Panc1 (cell line): ENCODE measurements around the gene SLC25A34. TPM values are rescaled to one million over a fixed set of nuclear protein-coding genes. Genes with fewer than 3 reads are reported as not detected.

Experiments used
- ATAC-seq: fragments of 200-7000 bp; cut with Tn5 transposase; 2 replicates; pipeline ENCODE4 v1.9.1; 2020; ENCODE audit warnings: mild to moderate bottlenecking, moderate library complexity
- BruUV-seq: library from RNA; stranded (reverse); fragments of 400-500 nt; replicated peaks from 2 replicates; lab custom pipeline; 2021; lab: Mats Ljungman, UMichigan
- CTCF ChIA-PET: fragments of 300-600 bp; sonication (Branson Sonifier 250); formaldehyde crosslinking; loops from one replicate; lab custom pipeline; 2022; ENCODE audit warnings: antibody characterized with exemption; lab: Charles Lee
- POLR2A ChIA-PET: fragments of 300-600 bp; sonication (Branson Sonifier 250); formaldehyde crosslinking; loops from one replicate; lab custom pipeline; 2022; ENCODE audit warnings: antibody characterized with exemption; lab: Charles Lee
- DNase-seq: peaks from one replicate; pipeline ENCODE4 v3.0.0-alpha.2; 2010; ENCODE audit warnings: low read depth, low spot score
- H3K27ac ChIP-seq: 2 replicates; pipeline ENCODE4 v1.5.1; 2011; ENCODE audit warnings: mild to moderate bottlenecking, low read length, inconsistent platforms
- H3K27me3 ChIP-seq: fragments of 200-500 bp; sonication (Bioruptor generic); 2 replicates; pipeline ENCODE4 v1.6.0; 2014; ENCODE audit warnings: low read length, inconsistent platforms; ENCODE audit not compliant: control insufficient read depth, insufficient read depth
- H3K36me3 ChIP-seq: fragments of 200-500 bp; sonication (Bioruptor generic); 2 replicates; pipeline ENCODE4 v1.5.1; 2014; ENCODE audit warnings: inconsistent platforms, mild to moderate bottlenecking, low read length, moderate library complexity; ENCODE audit not compliant: control insufficient read depth, insufficient read depth
- H3K4me1 ChIP-seq: 2 replicates; pipeline ENCODE4 v1.5.1; 2011; ENCODE audit warnings: inconsistent platforms, mild to moderate bottlenecking, low read length, moderate library complexity; ENCODE audit not compliant: control insufficient read depth, insufficient read depth
- H3K4me3 ChIP-seq, 2 experiments: 2 replicates each; pipeline ENCODE4 v1.5.1; 2011 to 2012; ENCODE audit warnings: low read depth in 2 of 2, low read length in 2 of 2, mild to moderate bottlenecking in 2 of 2, inconsistent platforms in 1 of 2, moderate library complexity in 1 of 2
- H3K9me3 ChIP-seq: fragments of 200-500 bp; sonication (Bioruptor generic); 2 replicates; pipeline ENCODE4 v1.5.1; 2014; ENCODE audit warnings: low read depth, mild to moderate bottlenecking, inconsistent platforms, low read length, moderate library complexity; ENCODE audit not compliant: control insufficient read depth, insufficient read depth
- CTCF ChIP-seq: fragments of 450-650 bp; IDR thresholded peaks from 2 replicates; pipeline ENCODE4 v1.5.1; 2017; ENCODE audit warnings: mild to moderate bottlenecking
- POLR2AphosphoS5 ChIP-seq: IDR thresholded peaks from 2 replicates; pipeline ENCODE4 v1.6.1; 2012; ENCODE audit warnings: mild to moderate bottlenecking, low read depth, low read length, moderate library complexity
- REST ChIP-seq, 2 experiments: IDR thresholded peaks; 2 replicates each; pipeline ENCODE4 v1.6.1; 2011 to 2012; ENCODE audit warnings: low read depth in 2 of 2, control low read depth in 1 of 2, low read length in 1 of 2, mild to moderate bottlenecking in 1 of 2, moderate library complexity in 1 of 2; ENCODE audit not compliant: insufficient read depth in 1 of 2
- SIN3A ChIP-seq: IDR thresholded peaks from 2 replicates; pipeline ENCODE4 v1.6.1; 2012; ENCODE audit warnings: low read depth, mild to moderate bottlenecking, low read length, moderate library complexity, borderline replicate concordance; ENCODE audit not compliant: insufficient read depth
- TCF7L2 ChIP-seq: IDR thresholded peaks from 2 replicates; pipeline ENCODE4 v1.6.1; 2011; ENCODE audit warnings: mild to moderate bottlenecking, low read depth, low read length, inconsistent platforms
- in situ Hi-C: cut with HindIII; loops from 2 replicates; pipeline ENCODE4 v1.10.0; 2016; ENCODE audit warnings: low sequenced_read_pairs, low pct_unique_long_range_greater_than_20kb
- intact Hi-C: fragments of 100-400 bp; cut with micrococcal nuclease; formaldehyde crosslinking; loops from one replicate; pipeline ENCODE4 v1.10.0; 2022; ENCODE audit not compliant: unreplicated experiment
- total RNA-seq: library from RNA; stranded (reverse); gene quantifications from one replicate; pipeline ENCODE4 v1.2.1, GENCODE V29; 2021; ENCODE audit not compliant: unreplicated experiment

The SLC25A34 gene
- total RNA-seq, 1 experiment from 2014 or later = 0.64 TPM

GRCh38 chr1:15714406-15715136 lies 21.5 kb upstream of the SLC25A34 start:
- H3K27ac ChIP-seq = no peak overlapping the region
- CTCF ChIA-PET = interaction anchor here (0.6 kb wide), 1 partner anchor 633 kb away, joined by 8 read pairs; no protein-coding TSS in a partner anchor
- H3K4me3 ChIP-seq = no peak overlapping the region
- ATAC-seq = no peak
- POLR2A ChIA-PET = no interaction called here
- intact Hi-C loops (no loop called here), in situ Hi-C loops (no loop called here)
- no peaks in the 10 kb centered on the region for H3K4me1 ChIP-seq
- TF ChIP-seq CTCF = no peak
- TF ChIP-seq SIN3A = no peak
- no peak for TF ChIP-seq REST (IDR thresholded peaks at IDR 0.05; ENCODE audit: insufficient read depth in 1 of 2, low read depth in 2 of 2, low read length in 1 of 2)
- no peak for TF ChIP-seq TCF7L2
- TF ChIP-seq POLR2AphosphoS5 = no peak
- BruUV-seq = no TSS peak
- no peaks in the 10 kb centered on the region for H3K27me3 ChIP-seq
- H3K9me3 ChIP-seq = no peaks in the 10 kb centered on the region
- no peak for DNase-seq
- no peaks in the 10 kb centered on the region; the same call in 1 of the 2 replicates for H3K36me3 ChIP-seq

GRCh38 chr1:15717418-15718125 lies 18.5 kb upstream of the SLC25A34 start:
- POLR2A ChIA-PET = no interaction called here
- BruUV-seq = TSS peak; percentile 35

More at GRCh38 chr1:15717418-15718125, 18.5 kb upstream of the SLC25A34 start:
- TF ChIP-seq SIN3A (no peak), TCF7L2 (no peak), CTCF (no peak), POLR2AphosphoS5 (no peak), REST (IDR thresholded peaks at IDR 0.05; ENCODE audit: insufficient read depth in 1 of 2, low read depth in 2 of 2, low read length in 1 of 2) (no peak)
- Histone ChIP-seq H3K27me3 (no peaks in the 10 kb centered on the region), H3K4me1 (no peaks in the 10 kb centered on the region), H3K36me3 (no peaks in the 10 kb centered on the region; the same call in 1 of the 2 replicates), H3K4me3 (no peak overlapping the region), H3K27ac (no peak overlapping the region), H3K9me3 (no peaks in the 10 kb centered on the region)
- intact Hi-C loops (no loop called here), in situ Hi-C loops (no loop called here)
- CTCF ChIA-PET = interaction anchor here (0.5 kb wide), 1 partner anchor 71 kb away, joined by 5 read pairs; no protein-coding TSS in a partner anchor
- no peak for ATAC-seq
- DNase-seq = no peak
